HCT116 (cell line): Measurements from ENCODE around the gene CDIP1. TPM values are rescaled to one million over a fixed set of nuclear protein-coding genes. Genes with fewer than 3 reads are reported as not detected.

Experiments
- ATAC-seq: fragments of 200-7000 bp; cut with Tn5 transposase; 2 replicates; pipeline ENCODE4 v1.9.1; 2020; ENCODE audit warnings: mild to moderate bottlenecking, moderate library complexity
- BruUV-seq: library from RNA; stranded (reverse); fragments of 400-500 nt; replicated peaks from 2 replicates; lab custom pipeline; 2021; lab: Mats Ljungman, UMichigan
- CTCF ChIA-PET: fragments of 300-600 bp; sonication (Branson Sonifier 250); formaldehyde crosslinking; loops from one replicate; lab custom pipeline; 2021; ENCODE audit warnings: antibody characterized with exemption; lab: Charles Lee
- POLR2A ChIA-PET: fragments of 300-600, 350-600 bp; sonication (Branson Sonifier 250); formaldehyde crosslinking; loops from one replicate; lab custom pipeline; 2021; ENCODE audit warnings: antibody characterized with exemption; lab: Charles Lee
- RAD21 ChIA-PET, 2 experiments: fragments of 300-600 bp; sonication (Branson Sonifier 250); formaldehyde crosslinking; loops; one replicate each; lab custom pipeline; 2023; ENCODE audit warnings: low total read pairs in 2 of 2; ENCODE audit not compliant: uncharacterized antibody in 2 of 2, unreplicated experiment in 2 of 2, low non-redundant PET in 1 of 2; lab: Charles Lee
- DNase-seq: peaks from one replicate; pipeline ENCODE4 v3.0.0-alpha.2; 2010; ENCODE audit warnings: low read depth, low spot score
- H2AFZ ChIP-seq: fragments of 200-600 bp; shearing (Covaris generic), sonication (generic); 2 replicates; pipeline ENCODE4 v1.6.1; 2017; ENCODE audit warnings: low read depth, mixed run types, mixed read lengths, antibody characterized with exemption, low read length; ENCODE audit not compliant: poor library complexity, severe bottlenecking
- H3K27ac ChIP-seq: 2 replicates; pipeline ENCODE4 v1.5.1; 2012; ENCODE audit warnings: low read depth, low read length
- H3K27me3 ChIP-seq: fragments of 200-600 bp; sonication (generic); 2 replicates; pipeline ENCODE4 v1.6.1; 2016; ENCODE audit warnings: mixed run types, low read length, mixed read lengths; ENCODE audit not compliant: insufficient read depth
- H3K36me3 ChIP-seq, 2 experiments: fragments of 200-500 bp in 1 of 2; fragments of 200-600 bp in 1 of 2; sonication (Bioruptor generic) in 1 of 2; sonication (generic) in 1 of 2; 2 replicates each; pipeline versions ENCODE4 v1.5.1 to v1.6.1; 2014 to 2016; ENCODE audit warnings: low read length in 2 of 2, inconsistent platforms in 1 of 2, mixed read lengths in 1 of 2, mixed run types in 1 of 2; ENCODE audit not compliant: insufficient read depth in 2 of 2, control insufficient read depth in 1 of 2
- H3K4me1 ChIP-seq, 2 experiments: fragments of 200-600 bp in 1 of 2; sonication (generic) in 1 of 2; 2 replicates each; pipeline versions ENCODE4 v1.5.1 to v1.6.1; 2012 to 2017; ENCODE audit warnings: low read length in 2 of 2, inconsistent platforms in 1 of 2, mild to moderate bottlenecking in 1 of 2, mixed read lengths in 1 of 2, mixed run types in 1 of 2, moderate library complexity in 1 of 2; ENCODE audit not compliant: insufficient read depth in 2 of 2, control insufficient read depth in 1 of 2
- H3K4me2 ChIP-seq: fragments of 200-600 bp; sonication (generic); 2 replicates; pipeline ENCODE4 v1.6.1; 2017; ENCODE audit warnings: mixed run types, low read length, mixed read lengths
- H3K4me3 ChIP-seq, 2 experiments: fragments of 200-600 bp in 1 of 2; sonication (generic) in 1 of 2; replicated peaks in 1 of 2; 2 replicates each; pipeline ENCODE4 v1.5.1; 2011 to 2016; ENCODE audit warnings: low read length in 2 of 2, control low read depth in 1 of 2, low read depth in 1 of 2, mild to moderate bottlenecking in 1 of 2, mixed read lengths in 1 of 2, mixed run types in 1 of 2
- H3K79me2 ChIP-seq: fragments of 200-600 bp; sonication (generic); 2 replicates; pipeline ENCODE4 v1.6.1; 2017; ENCODE audit warnings: mild to moderate bottlenecking, mixed run types, low read length, moderate library complexity, mixed read lengths; ENCODE audit not compliant: insufficient read depth
- H3K9ac ChIP-seq: fragments of 200-600 bp; sonication (generic); 2 replicates; pipeline ENCODE4 v1.6.1; 2016; ENCODE audit warnings: low read length, mixed read lengths
- H3K9me2 ChIP-seq: fragments of 200-600 bp; sonication (generic), shearing (Covaris generic); 2 replicates; pipeline ENCODE4 v1.6.1; 2017; ENCODE audit warnings: mixed run types, mild to moderate bottlenecking, moderate library complexity; ENCODE audit not compliant: insufficient read depth
- H3K9me3 ChIP-seq, 2 experiments: fragments of 200-500 bp in 1 of 2; fragments of 200-600 bp in 1 of 2; sonication (Bioruptor generic) in 1 of 2; sonication (generic) in 1 of 2; 2 replicates each; pipeline ENCODE4 v1.6.1; 2014 to 2017; ENCODE audit warnings: low read length in 2 of 2, mixed read lengths in 2 of 2, inconsistent platforms in 1 of 2, low read depth in 1 of 2, mild to moderate bottlenecking in 1 of 2, mixed run types in 1 of 2, moderate library complexity in 1 of 2; ENCODE audit not compliant: control insufficient read depth in 1 of 2, insufficient read depth in 1 of 2
- H4K20me1 ChIP-seq: fragments of 200-600 bp; sonication (generic), shearing (Covaris generic); 2 replicates; pipeline ENCODE4 v1.6.1; 2017; ENCODE audit warnings: mixed run types, mild to moderate bottlenecking, moderate library complexity; ENCODE audit not compliant: insufficient read depth
- CBX3 ChIP-seq: IDR thresholded peaks from 2 replicates; pipeline ENCODE4 v1.6.1; 2012; ENCODE audit warnings: low read depth
- CEBPB ChIP-seq: IDR thresholded peaks from 2 replicates; pipeline ENCODE4 v1.6.1; 2012; ENCODE audit warnings: low read depth
- EGR1 ChIP-seq: IDR thresholded peaks from 2 replicates; pipeline ENCODE4 v1.6.1; 2012; ENCODE audit warnings: low read depth
- ELF1 ChIP-seq: IDR thresholded peaks from 2 replicates; pipeline ENCODE4 v1.6.1; 2012; ENCODE audit warnings: low read depth, borderline replicate concordance
- EZH2 ChIP-seq: fragments of 200-600 bp; sonication (generic); IDR thresholded peaks from 2 replicates; pipeline ENCODE4 v1.6.1; 2017; ENCODE audit warnings: antibody characterized with exemption, mixed run types
- FOSL1 ChIP-seq: IDR thresholded peaks from 2 replicates; pipeline ENCODE4 v1.6.1; 2012; ENCODE audit warnings: low read depth
- JUND ChIP-seq: IDR thresholded peaks from 2 replicates; pipeline ENCODE4 v1.6.1; 2012
- POLR2A ChIP-seq: IDR thresholded peaks from 2 replicates; pipeline ENCODE4 v1.7.0; 2011; ENCODE audit warnings: borderline replicate concordance; ENCODE audit not compliant: insufficient read depth, insufficient read length; ENCODE audit errors: extremely low read depth
- POLR2AphosphoS5 ChIP-seq: IDR thresholded peaks from 2 replicates; pipeline ENCODE4 v1.6.1; 2011; ENCODE audit warnings: mild to moderate bottlenecking, low read depth, low read length, moderate library complexity
- SIN3A ChIP-seq: IDR thresholded peaks from 2 replicates; pipeline ENCODE4 v1.6.1; 2012; ENCODE audit warnings: low read depth
- SP1 ChIP-seq: IDR thresholded peaks from 2 replicates; pipeline ENCODE4 v1.6.1; 2012; ENCODE audit warnings: low read depth
- SRF ChIP-seq: IDR thresholded peaks from 2 replicates; pipeline ENCODE4 v1.6.1; 2012; ENCODE audit warnings: low read depth
- ZBTB33 ChIP-seq: IDR thresholded peaks from 2 replicates; pipeline ENCODE4 v1.6.1; 2011; ENCODE audit warnings: mild to moderate bottlenecking, low read length, moderate library complexity; ENCODE audit not compliant: insufficient replicate concordance; ENCODE audit errors: extremely low read depth
- ZNF274 ChIP-seq: fragments of 200-500 bp; sonication (Bioruptor generic); IDR thresholded peaks from 2 replicates; pipeline ENCODE4 v1.6.1; 2014; ENCODE audit warnings: mild to moderate bottlenecking, low read depth, low read length, inconsistent platforms
- intact Hi-C: fragments of 100-400 bp; cut with micrococcal nuclease; formaldehyde crosslinking; loops from 2 replicates; pipeline ENCODE4 v1.10.0; 2022
- total RNA-seq: library from RNA; stranded (reverse); gene quantifications from one replicate; pipeline ENCODE4 v1.2.1, GENCODE V29; 2021; ENCODE audit not compliant: unreplicated experiment
- TF ChIP-seq, protein P1 (sequence below): IDR thresholded peaks from 2 replicates; pipeline ENCODE4 v1.6.1; 2012
- TF ChIP-seq, protein P2 (sequence below), 3 experiments: fragments of 200-600 bp in 1 of 3; sonication (generic) in 1 of 3; IDR thresholded peaks in 2 of 3; conservative IDR thresholded peaks in 1 of 3; 2 replicates each; pipeline ENCODE4 v1.5.1; 2012 to 2017; ENCODE audit warnings: low read depth in 2 of 3, low read length in 2 of 3, antibody characterized with exemption in 1 of 3, borderline replicate concordance in 1 of 3, control low read depth in 1 of 3, mild to moderate bottlenecking in 1 of 3, mixed read lengths in 1 of 3, mixed run types in 1 of 3, moderate library complexity in 1 of 3; ENCODE audit not compliant: insufficient read depth in 1 of 3
- TF ChIP-seq, protein P3 (sequence below): IDR thresholded peaks from 2 replicates; pipeline ENCODE4 v1.6.1; 2012
- TF ChIP-seq, protein P4 (sequence below): IDR thresholded peaks from 2 replicates; pipeline ENCODE4 v1.6.1; 2012; ENCODE audit warnings: low read depth

Gene CDIP1
- total RNA-seq, 1 experiment from 2014 or later: 7.2 TPM

DNA sequence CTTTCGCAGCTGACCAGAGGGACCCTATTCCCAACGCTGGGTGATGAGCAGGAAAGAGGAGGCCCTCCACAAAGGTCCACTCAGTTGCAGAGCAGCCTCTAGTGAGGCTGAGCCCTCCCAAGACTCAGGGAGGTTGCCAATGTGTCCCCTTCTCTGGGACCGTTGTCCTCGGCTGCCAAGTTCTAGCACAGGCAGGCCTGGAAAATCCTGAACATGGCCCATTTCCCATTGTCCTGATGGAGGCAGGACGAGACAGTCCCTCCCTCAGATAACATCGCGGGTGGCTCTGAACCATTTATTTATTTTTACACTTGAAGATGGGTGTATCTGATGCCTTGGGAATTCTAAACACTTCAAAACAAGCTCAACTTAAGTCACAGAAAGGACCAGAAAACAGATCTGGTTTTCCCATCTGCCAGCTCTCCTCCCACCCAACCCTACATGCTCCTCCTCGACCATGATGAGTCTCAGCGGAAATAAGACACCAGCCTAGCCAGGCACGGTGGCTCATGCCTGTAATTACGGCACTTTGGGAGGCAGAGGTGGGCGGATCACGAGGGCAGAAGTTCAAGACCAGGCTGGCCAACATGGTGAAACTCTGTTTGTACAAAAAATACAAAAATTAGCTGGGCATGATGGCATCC is 12.8 kb downstream of the CDIP1 start (continued):
- TF ChIP-seq FOSL1 (no peak), ZNF274 (no peak), SP1 (no peak), EZH2 (no peak), EGR1 (no peak), CEBPB (no peak)

DNA sequence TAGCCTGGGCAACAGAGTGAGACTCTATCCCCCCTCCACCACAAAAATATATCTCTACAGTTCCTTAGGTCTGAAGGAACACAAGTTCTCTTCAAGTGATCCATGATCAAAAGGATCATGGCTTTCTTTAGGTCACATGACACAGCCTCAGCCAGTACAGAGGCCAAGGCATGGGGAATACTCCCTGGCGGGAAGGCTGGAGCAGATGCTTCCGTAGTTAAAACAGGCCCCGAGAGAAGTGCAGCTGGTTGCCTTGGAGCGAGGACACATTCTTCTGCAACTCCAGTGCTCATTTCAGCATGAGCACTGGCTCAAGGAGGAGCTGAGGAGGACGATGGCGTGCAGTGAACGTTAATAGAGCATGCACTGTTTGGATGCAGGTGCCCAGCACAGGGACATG is 13.5 kb downstream of the CDIP1 start:
- Histone ChIP-seq H3K9ac (no peak overlapping the region), H3K4me1 (no peaks in the 10 kb centered on the region), H3K27ac (no peak overlapping the region), H3K27me3 (no peaks in the 10 kb centered on the region), H3K4me2 (no peak overlapping the region), H4K20me1 (no peaks in the 10 kb centered on the region), H3K9me2 (no peaks in the 10 kb centered on the region), H3K79me2 (no peaks in the 10 kb centered on the region), H3K9me3 (no peaks in the 10 kb centered on the region), H3K4me3 (no peak overlapping the region), H3K36me3 (no peaks in the 10 kb centered on the region), H2AFZ (no peak overlapping the region)
- BruUV-seq: no TSS peak
- DNase-seq (no peak), ATAC-seq (no peak)
- CTCF ChIA-PET: no interaction called here
- RAD21 ChIA-PET: no interaction called here
- intact Hi-C loops: no loop called here
- POLR2A ChIA-PET: no interaction called here
- TF ChIP-seq, protein P1, sequence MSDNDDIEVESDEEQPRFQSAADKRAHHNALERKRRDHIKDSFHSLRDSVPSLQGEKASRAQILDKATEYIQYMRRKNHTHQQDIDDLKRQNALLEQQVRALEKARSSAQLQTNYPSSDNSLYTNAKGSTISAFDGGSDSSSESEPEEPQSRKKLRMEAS: no peak
- TF ChIP-seq EGR1: no peak
- TF ChIP-seq ELF1: no peak
- no peak for TF ChIP-seq POLR2AphosphoS5
- no peak for TF ChIP-seq CBX3
- TF ChIP-seq JUND: no peak
- TF ChIP-seq SRF: no peak
- TF ChIP-seq SIN3A: no peak
- TF ChIP-seq, protein P2, sequence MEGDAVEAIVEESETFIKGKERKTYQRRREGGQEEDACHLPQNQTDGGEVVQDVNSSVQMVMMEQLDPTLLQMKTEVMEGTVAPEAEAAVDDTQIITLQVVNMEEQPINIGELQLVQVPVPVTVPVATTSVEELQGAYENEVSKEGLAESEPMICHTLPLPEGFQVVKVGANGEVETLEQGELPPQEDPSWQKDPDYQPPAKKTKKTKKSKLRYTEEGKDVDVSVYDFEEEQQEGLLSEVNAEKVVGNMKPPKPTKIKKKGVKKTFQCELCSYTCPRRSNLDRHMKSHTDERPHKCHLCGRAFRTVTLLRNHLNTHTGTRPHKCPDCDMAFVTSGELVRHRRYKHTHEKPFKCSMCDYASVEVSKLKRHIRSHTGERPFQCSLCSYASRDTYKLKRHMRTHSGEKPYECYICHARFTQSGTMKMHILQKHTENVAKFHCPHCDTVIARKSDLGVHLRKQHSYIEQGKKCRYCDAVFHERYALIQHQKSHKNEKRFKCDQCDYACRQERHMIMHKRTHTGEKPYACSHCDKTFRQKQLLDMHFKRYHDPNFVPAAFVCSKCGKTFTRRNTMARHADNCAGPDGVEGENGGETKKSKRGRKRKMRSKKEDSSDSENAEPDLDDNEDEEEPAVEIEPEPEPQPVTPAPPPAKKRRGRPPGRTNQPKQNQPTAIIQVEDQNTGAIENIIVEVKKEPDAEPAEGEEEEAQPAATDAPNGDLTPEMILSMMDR (IDR thresholded peaks at IDR 0.05 in 2 of 3, conservative IDR thresholded peaks at IDR 0.05 in 1 of 3; ENCODE audit: borderline replicate concordance in 1 of 3, insufficient read depth in 1 of 3, low read depth in 2 of 3, low read length in 2 of 3): no peak
- TF ChIP-seq ZNF274: no peak
- TF ChIP-seq, protein P3, sequence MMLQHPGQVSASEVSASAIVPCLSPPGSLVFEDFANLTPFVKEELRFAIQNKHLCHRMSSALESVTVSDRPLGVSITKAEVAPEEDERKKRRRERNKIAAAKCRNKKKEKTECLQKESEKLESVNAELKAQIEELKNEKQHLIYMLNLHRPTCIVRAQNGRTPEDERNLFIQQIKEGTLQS: no peak
- TF ChIP-seq, protein P4, sequence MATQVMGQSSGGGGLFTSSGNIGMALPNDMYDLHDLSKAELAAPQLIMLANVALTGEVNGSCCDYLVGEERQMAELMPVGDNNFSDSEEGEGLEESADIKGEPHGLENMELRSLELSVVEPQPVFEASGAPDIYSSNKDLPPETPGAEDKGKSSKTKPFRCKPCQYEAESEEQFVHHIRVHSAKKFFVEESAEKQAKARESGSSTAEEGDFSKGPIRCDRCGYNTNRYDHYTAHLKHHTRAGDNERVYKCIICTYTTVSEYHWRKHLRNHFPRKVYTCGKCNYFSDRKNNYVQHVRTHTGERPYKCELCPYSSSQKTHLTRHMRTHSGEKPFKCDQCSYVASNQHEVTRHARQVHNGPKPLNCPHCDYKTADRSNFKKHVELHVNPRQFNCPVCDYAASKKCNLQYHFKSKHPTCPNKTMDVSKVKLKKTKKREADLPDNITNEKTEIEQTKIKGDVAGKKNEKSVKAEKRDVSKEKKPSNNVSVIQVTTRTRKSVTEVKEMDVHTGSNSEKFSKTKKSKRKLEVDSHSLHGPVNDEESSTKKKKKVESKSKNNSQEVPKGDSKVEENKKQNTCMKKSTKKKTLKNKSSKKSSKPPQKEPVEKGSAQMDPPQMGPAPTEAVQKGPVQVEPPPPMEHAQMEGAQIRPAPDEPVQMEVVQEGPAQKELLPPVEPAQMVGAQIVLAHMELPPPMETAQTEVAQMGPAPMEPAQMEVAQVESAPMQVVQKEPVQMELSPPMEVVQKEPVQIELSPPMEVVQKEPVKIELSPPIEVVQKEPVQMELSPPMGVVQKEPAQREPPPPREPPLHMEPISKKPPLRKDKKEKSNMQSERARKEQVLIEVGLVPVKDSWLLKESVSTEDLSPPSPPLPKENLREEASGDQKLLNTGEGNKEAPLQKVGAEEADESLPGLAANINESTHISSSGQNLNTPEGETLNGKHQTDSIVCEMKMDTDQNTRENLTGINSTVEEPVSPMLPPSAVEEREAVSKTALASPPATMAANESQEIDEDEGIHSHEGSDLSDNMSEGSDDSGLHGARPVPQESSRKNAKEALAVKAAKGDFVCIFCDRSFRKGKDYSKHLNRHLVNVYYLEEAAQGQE: no peak
- TF ChIP-seq POLR2A: no peak
- no peak for TF ChIP-seq ZBTB33
